Activated CD4-positive, alpha-beta T cell treated with anti-CD3 and anti-CD28 coated beads, Interleukin-2, amount 10 ng/mL, durations not matched to agents 24 days and 14 days (primary cell): ENCODE data around the gene ENDOG. TPM values are rescaled to one million over a fixed set of nuclear protein-coding genes. Genes with fewer than 3 reads are reported as not detected.

Experiments
- DNase-seq: peaks from one replicate; pipeline ENCODE4 v3.0.0; 2022
- H3K27ac Mint-ChIP-seq: one replicate; pipeline ENCODE4 v1.8.0; 2022; ENCODE audit warnings: mild to moderate bottlenecking, mixed read lengths
- H3K27me3 Mint-ChIP-seq: one replicate; pipeline ENCODE4 v1.8.0; 2022; ENCODE audit warnings: mixed read lengths
- H3K36me3 Mint-ChIP-seq: one replicate; pipeline ENCODE4 v1.8.0; 2022; ENCODE audit warnings: low read depth, mild to moderate bottlenecking, mixed read lengths
- H3K4me1 Mint-ChIP-seq: one replicate; pipeline ENCODE4 v1.8.0; 2021; ENCODE audit warnings: mixed read lengths
- H3K4me3 Mint-ChIP-seq: one replicate; pipeline ENCODE4 v1.8.0; 2022; ENCODE audit warnings: mild to moderate bottlenecking, moderate library complexity, mixed read lengths
- H3K9me3 Mint-ChIP-seq: one replicate; pipeline ENCODE4 v1.8.0; 2021; ENCODE audit warnings: mixed read lengths
- intact Hi-C: fragments of 100-400 bp; cut with micrococcal nuclease; formaldehyde crosslinking; loops from one replicate; pipeline ENCODE4 v1.15.1; 2023
- total RNA-seq: library from RNA; stranded (reverse); gene quantifications from 2 replicates; pipeline ENCODE4 v1.2.3, GENCODE V29; 2022

ENDOG gene
- total RNA-seq, 1 donor from 2014 or later, result 23.3 TPM

DNA sequence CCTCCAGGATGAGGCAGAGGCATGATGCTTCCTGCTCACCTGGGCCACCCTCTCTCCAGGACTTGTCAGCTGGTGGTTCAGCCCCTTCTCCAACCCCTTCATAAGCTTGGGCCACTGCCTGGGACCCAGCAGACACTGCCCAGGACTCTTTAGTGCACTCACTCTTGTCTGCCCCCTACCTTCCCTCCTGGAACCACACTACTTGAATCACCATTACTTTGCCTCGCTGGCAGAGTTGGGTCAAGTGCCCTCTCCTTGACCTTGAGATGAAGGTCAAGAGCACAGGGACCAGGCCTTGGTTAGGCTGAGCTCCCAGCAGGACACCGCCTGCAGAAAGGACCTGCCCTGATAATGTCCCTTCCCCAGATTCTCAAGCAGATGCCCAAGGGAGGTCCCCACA lies 8.5 kb upstream of the ENDOG start:
- Mint-ChIP-seq H3K27ac (no peak overlapping the region), H3K36me3 (peaks cover 13% of the 10 kb centered on the region), H3K27me3 (no peaks in the 10 kb centered on the region), H3K4me1 (no peaks in the 10 kb centered on the region), H3K4me3 (no peak overlapping the region), H3K9me3 (no peaks in the 10 kb centered on the region)
- intact Hi-C loops, result no loop called here
- no peak for DNase-seq

DNA sequence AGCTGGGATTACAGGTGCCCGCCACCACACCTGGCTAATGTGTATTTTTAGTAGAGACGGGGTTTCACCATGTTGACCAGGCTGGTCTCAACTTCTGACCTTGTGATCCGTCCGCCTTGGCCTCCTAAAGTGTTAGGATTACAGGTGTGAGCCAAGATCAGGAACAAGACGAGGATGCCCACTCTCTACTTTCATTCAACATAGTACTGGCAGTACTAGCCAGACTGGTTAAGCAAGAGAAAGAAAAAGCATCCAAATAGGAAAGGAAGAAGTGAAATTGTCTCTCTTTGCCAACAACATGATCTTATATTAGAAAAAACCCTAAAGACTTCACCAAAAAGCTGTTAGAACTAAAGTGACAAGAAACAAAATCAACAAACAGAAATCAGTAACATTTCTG lies 7.4 kb upstream of the ENDOG start:
- no peak for DNase-seq
- Mint-ChIP-seq H3K27ac (no peak overlapping the region), H3K36me3 (peaks cover 12% of the 10 kb centered on the region), H3K4me3 (no peak overlapping the region), H3K4me1 (no peaks in the 10 kb centered on the region), H3K27me3 (no peaks in the 10 kb centered on the region), H3K9me3 (no peaks in the 10 kb centered on the region)
- intact Hi-C loops, result no loop called here

DNA sequence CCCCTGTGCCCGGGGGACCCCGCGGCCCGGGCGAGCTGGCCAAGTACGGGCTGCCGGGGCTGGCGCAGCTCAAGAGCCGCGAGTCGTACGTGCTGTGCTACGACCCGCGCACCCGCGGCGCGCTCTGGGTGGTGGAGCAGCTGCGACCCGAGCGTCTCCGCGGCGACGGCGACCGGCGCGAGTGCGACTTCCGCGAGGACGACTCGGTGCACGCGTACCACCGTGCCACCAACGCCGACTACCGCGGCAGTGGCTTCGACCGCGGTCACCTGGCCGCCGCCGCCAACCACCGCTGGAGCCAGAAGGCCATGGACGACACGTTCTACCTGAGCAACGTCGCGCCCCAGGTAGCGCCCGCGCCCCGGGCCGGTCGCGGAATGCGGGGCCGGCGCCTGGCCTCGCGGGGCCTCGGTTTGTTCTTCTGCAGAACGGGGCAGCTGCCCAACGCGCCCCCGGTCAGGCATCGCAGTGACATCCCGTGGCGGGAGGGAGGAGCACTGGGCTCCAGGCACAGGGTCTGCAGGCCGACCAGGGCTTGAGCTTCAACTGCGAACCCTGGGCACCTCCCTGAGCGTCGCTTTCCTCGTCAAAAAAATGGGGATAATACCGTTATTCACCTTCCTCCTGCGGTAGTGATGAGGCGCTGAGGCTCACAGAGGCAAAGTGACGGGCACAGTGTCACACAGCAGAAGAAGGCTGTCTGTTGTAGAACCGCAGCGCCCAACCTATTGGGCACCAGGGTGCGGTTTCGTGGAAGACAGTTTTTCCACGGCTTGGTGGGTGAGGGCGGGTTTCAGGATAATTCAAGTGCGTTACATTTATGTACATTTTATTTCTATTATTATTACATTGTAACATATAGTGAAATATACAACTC lies 777 bp downstream of the ENDOG start:
- DNase-seq, result peak; percentile 85
- Mint-ChIP-seq H3K27ac (peak overlapping the region; percentile 58), H3K9me3 (no peaks in the 10 kb centered on the region), H3K4me3 (peak overlapping the region; percentile 85), H3K36me3 (peaks cover 23% of the 10 kb centered on the region), H3K4me1 (peaks cover 12% of the 10 kb centered on the region), H3K27me3 (no peaks in the 10 kb centered on the region)
- intact Hi-C loops, result loop anchor here (1.0 to 5.0 kb wide), 6 partner anchors 10 to 314 kb away; partner anchors contain the start of genes DYNC2I2, GLE1, LRRC8A and SPOUT1

DNA sequence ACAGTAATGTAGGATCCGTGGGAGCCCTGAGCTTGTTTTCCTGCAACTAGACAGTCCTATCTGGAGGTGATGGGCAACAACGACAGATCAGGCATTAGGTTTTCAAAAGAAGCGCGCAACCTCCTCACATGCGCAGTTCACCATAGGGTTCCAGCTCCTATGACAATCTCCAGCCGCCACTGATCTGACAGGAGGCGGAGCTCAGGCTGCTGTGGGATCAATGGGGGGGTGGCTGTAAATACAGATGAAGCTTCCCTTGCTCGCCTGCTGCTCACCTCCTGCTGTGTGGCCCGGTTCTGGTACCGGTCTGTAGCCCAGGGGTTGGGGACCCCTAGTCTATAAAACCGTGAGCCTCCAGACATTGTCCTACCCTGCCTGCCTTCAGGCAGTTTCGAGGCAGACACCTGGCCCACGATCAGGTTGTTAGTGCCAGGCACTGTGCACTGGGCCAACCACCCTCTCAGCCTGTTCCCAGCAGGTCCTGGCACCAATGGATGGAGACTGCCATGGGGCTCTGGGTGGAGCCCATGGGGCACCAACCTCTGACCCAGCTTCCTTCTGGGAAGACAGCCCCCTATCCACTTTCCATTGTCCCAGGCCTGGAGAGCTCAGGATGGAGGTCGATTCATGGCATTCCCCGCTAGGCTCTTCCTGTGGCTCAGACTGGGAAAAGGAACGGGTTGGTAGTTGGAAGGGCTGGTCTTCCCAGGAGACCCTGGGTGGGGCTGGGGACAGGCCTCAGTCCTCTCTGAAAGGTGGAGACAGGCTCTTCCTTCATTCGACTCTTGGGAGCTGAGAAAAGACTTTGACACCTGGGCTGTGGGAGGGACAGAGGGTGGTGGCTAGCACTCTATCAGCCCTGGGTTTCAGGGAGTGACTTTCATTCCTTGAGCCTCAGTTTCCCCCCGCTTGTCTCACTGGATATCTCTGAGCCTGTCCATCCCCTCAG lies 1.7 kb downstream of the ENDOG start:
- intact Hi-C loops, result loop anchor here (2.0 to 5.0 kb wide), 4 partner anchors 48 to 315 kb away; partner anchors contain the start of genes DYNC2I2, GLE1, ZDHHC12 and ZER1
- no peaks in the 10 kb centered on the region for H3K27me3 Mint-ChIP-seq
- H3K4me1 Mint-ChIP-seq, result peaks cover 12% of the 10 kb centered on the region
- peaks cover 31% of the 10 kb centered on the region for H3K36me3 Mint-ChIP-seq
- DNase-seq, result no peak
- peak overlapping the region; percentile 60 for H3K4me3 Mint-ChIP-seq
- no peak overlapping the region for H3K27ac Mint-ChIP-seq
- no peaks in the 10 kb centered on the region for H3K9me3 Mint-ChIP-seq

DNA sequence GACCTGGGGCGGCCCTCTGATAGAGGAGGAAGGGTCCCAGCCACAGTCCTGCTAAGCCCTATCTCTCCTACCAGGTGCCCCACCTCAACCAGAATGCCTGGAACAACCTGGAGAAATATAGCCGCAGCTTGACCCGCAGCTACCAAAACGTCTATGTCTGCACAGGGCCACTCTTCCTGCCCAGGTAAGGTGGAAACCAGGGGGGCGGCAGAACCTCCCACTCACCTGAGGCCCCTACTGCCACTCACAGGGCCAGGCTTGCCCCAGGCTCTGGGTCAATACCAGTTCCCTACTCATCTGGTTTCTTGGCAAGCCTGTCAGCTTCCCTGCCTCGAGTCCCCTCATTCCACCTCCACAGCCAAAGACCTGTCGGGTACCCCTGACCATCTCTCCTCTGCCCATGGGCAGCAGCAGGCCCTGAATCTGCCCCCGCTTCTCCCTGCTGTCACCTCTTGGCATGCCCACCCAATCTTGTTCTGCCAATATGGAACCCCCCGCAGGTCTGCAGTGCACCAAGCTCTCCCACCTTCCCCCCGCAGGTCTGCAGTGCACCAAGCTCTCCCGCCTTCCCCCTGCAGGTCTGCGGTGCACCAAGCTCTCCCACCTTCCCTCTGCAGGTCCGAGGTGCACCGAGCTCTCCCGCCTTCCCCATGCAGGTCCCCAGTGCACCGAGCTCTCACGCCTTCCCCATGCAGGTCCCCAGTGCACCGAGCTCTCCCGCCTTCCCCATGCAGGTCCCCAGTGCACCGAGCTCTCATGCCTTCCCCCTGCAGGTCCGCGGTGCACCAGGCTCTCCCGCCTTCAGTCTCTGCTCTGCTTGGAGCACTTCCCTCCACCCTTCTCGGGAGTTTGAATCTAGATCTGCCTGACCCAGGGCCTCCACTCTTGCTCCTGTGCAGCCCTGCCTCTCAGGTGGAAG lies 2.6 kb downstream of the ENDOG start:
- peaks cover 38% of the 10 kb centered on the region for H3K36me3 Mint-ChIP-seq
- H3K4me1 Mint-ChIP-seq, result peaks cover 12% of the 10 kb centered on the region
- H3K4me3 Mint-ChIP-seq, result peak overlapping the region; percentile 34
- H3K27ac Mint-ChIP-seq, result no peak overlapping the region
- no peaks in the 10 kb centered on the region for H3K9me3 Mint-ChIP-seq
- H3K27me3 Mint-ChIP-seq, result no peaks in the 10 kb centered on the region
- no peak for DNase-seq
- intact Hi-C loops, result no loop called here

DNA sequence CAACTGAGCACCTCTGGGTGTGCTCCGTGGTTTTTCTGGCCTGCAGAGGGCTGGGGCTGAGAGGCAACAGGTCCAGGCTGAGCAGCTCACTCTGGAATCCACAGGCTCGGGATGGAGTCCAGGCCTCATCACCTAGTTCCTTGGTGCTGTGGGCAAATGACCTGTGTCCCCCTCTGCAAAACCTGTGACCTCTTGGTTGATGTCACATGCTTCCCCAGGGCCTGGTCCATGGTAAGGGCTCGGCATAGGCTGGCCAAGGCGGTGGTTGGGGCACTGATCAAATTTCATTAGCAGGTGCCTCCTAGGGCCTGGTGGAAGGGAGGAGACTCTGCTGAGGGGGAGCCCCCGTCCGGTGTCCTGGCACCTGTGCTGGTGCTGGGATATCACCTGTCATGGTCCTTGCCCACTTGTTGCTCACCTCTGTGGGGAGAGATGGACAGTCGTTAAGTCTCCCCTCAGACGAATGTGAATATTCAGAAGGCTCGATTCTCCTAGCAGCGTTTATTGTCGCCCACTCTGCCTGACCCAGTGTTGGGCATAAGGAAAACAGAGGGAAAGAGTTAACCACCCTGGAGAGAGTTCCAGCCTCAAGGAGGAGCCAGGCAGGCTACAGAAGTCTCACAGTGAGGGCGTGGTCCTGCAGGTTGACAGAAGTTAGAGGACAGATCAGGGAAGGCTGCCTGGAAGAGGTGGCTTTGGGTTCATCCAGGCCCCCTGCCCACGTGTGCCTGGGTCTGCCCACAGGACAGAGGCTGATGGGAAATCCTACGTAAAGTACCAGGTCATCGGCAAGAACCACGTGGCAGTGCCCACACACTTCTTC lies 3.5 kb downstream of the ENDOG start:
- Mint-ChIP-seq H3K9me3 (no peaks in the 10 kb centered on the region), H3K27me3 (no peaks in the 10 kb centered on the region), H3K27ac (no peak overlapping the region), H3K36me3 (peaks cover 39% of the 10 kb centered on the region), H3K4me3 (peak overlapping the region; percentile 34), H3K4me1 (peaks cover 12% of the 10 kb centered on the region)
- no peak for DNase-seq
- intact Hi-C loops, result no loop called here

DNA sequence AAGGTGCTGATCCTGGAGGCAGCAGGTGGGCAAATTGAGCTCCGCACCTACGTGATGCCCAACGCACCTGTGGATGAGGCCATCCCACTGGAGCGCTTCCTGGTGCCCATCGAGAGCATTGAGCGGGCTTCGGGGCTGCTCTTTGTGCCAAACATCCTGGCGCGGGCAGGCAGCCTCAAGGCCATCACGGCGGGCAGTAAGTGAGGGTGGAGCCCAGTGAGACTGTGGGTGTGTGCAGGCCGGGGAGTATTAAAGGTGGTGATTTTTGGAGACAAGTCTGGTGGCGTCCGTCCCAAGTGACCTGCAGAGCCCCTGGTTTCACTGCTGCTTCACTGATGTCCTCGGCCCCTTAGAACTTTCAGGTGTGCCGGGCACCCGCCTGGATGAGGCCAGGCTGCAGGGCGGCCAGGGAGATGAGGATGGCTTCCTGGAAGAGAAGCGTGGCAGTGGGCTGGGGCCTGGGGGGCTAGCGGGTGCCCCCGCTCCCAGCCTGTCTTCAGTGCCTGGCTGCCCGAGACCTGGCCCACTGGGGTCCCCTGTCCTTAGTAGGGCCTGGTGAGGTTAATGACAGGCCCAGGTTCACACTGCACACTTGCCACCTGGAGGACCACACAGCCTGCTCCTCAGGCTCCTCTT lies 4.2 kb downstream of the ENDOG start:
- H3K36me3 Mint-ChIP-seq, result peaks cover 43% of the 10 kb centered on the region
- no peak overlapping the region for H3K4me3 Mint-ChIP-seq
- H3K9me3 Mint-ChIP-seq, result no peaks in the 10 kb centered on the region
- no peaks in the 10 kb centered on the region for H3K27me3 Mint-ChIP-seq
- intact Hi-C loops, result no loop called here
- H3K27ac Mint-ChIP-seq, result peak overlapping the region; percentile 35
- peaks cover 12% of the 10 kb centered on the region for H3K4me1 Mint-ChIP-seq
- DNase-seq, result no peak

DNA sequence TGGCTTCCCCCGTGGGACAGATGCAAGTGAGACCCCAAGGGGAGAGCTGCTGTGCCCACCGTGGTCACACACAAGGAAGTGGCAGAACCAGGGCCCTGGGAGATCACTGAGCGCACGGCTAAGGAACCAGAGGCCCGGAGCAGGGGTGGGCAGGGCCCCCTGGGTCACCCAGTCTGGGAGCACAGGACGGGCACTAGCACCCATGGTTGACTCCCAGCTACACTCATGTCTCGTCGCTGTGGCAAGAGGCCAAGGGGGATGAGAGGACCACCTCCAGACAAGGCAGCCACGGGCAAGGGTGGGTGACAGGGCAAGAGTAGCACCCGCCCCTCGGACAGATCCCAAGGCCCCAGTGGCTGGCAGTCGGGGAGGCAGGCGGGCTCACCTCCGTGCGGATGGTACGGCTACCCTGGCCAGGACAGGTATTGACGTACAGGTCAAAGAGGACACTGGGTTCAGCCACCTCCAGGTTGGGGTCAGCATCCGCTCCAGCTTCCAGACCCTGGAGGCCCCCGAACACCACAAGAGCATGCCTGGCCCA lies 5.1 kb downstream of the ENDOG start:
- Mint-ChIP-seq H3K4me1 (peaks cover 10% of the 10 kb centered on the region), H3K27ac (no peak overlapping the region), H3K9me3 (no peaks in the 10 kb centered on the region), H3K27me3 (no peaks in the 10 kb centered on the region), H3K36me3 (peaks cover 49% of the 10 kb centered on the region), H3K4me3 (no peak overlapping the region)
- no peak for DNase-seq
- intact Hi-C loops, result no loop called here

DNA sequence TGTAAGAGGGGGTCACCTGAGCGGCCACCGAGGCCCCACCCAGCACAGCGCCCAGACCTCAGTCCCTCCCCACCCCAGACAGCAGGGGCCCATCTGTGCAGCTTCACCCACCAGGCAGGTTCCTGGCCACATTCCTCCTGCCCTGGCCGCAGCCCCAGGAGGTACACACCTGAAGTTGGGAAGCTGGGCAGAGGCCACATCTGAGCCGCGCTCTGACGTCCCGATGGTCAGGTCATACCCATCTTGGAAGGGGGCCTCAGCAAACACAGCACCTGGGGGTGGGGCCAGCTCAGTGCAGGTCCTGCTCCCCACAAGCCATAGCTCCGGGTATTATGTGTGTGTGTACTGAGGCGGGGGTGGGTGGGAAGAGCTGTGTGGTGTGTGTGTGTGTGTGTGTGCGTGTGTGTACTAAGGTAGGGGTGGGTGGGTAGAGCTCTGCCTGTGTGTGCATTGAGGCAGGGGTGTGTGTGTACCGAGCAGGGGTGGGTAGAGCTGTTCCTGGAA lies 5.7 kb downstream of the ENDOG start:
- H3K27me3 Mint-ChIP-seq, result no peaks in the 10 kb centered on the region
- DNase-seq, result no peak
- H3K9me3 Mint-ChIP-seq, result no peaks in the 10 kb centered on the region
- H3K4me1 Mint-ChIP-seq, result peaks cover 15% of the 10 kb centered on the region
- H3K36me3 Mint-ChIP-seq, result peaks cover 54% of the 10 kb centered on the region
- no peak overlapping the region for H3K27ac Mint-ChIP-seq
- H3K4me3 Mint-ChIP-seq, result no peak overlapping the region
- intact Hi-C loops, result no loop called here

DNA sequence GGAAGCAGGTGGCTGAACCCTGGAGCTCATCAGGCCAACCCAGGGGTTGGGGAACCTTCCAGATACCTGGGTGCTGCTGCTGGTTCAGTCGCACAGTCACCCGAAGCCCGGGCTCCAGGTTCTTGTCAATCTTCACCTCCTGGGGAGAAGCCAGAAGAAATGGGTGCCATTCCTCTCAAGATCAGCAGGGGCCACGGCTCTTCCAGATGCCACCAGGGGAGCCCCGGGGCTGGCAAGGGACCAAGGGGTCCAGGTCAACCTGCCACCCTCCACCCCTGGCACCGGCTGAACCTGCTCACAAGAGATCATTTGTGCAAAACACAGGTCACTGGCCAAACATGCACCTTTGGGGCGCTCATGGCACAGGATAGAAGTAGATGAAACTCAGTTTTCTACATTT lies 6.6 kb downstream of the ENDOG start:
- intact Hi-C loops, result no loop called here
- no peaks in the 10 kb centered on the region for H3K27me3 Mint-ChIP-seq
- H3K36me3 Mint-ChIP-seq, result peaks cover 56% of the 10 kb centered on the region

DNA sequence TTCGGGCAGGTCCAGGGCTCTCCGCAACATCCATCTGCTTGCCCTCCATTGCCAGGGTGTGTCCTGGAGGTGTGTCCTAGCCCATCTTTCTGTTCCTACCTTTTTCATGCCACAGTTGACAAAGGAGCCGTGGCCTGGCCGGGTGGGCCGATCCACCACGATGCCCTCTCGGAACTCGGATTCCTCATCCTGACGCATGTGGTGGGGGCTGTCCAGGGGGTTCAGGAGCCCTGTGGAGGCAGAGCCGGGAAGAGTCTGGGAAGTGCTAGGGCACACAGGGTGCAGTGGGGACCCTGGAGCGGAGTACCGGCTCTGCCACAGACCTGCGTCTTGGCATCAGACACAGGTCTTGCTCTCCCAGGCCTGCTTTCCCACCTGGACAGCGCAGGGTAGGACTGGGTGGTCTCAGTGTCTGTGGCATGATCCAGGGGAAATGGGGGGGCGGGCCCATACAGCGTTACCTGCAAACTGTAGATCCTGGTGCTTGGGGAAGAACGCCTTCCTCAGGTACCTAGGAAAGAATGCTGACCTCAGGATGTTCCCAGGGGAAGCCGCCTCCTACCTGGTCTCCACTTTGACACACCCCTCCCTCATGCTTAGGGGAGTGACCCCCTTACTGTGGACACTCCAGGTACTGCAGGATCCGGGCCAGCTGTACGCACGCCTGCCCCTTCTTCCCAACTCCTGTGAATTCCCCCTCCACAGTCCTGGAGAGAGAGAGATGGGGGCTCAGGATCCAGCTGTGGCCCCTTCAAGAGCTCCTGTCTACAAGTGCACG lies 7.8 kb downstream of the ENDOG start:
- Mint-ChIP-seq H3K9me3 (no peaks in the 10 kb centered on the region), H3K27me3 (no peaks in the 10 kb centered on the region), H3K27ac (no peak overlapping the region), H3K4me3 (no peak overlapping the region), H3K36me3 (peaks cover 53% of the 10 kb centered on the region), H3K4me1 (peaks cover 12% of the 10 kb centered on the region)
- DNase-seq, result no peak
- intact Hi-C loops, result no loop called here

More for the DNA sequence above, 6.6 kb downstream of the ENDOG start:
- Mint-ChIP-seq H3K4me1 (peaks cover 13% of the 10 kb centered on the region), H3K9me3 (no peaks in the 10 kb centered on the region), H3K27ac (no peak overlapping the region), H3K4me3 (no peak overlapping the region)
- no peak for DNase-seq
